ENCODE results near the gene RNF220.

Gene RNF220

DNA sequence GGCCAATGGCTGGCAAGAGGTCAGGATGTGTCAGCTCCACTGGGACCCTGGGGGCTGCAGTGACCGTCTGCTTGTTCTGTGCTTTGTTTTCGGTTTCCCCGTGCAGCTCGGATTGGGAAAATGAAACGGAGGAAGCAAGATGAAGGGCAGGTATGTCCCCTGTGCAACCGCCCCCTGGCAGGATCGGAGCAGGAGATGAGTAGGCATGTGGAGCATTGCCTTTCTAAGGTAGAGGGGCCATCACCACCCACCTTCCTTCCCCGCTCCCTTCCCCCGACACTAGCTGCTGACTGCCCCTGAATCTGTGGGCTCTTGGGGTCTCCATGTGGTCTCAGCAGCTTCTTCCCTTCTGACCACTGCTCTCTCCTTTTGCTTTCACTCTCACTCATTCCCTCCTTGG, 230.4 kb downstream of the RNF220 start:
- Histone ChIP-seq H4K91ac (ENCODE audit: low read depth, low read length) (no peak overlapping the region), H3K18ac (ENCODE audit: low read length) (no peak overlapping the region), H2BK12ac (ENCODE audit: low read length) (no peak overlapping the region), H3K4me2 (ENCODE audit: low read length) (no peak overlapping the region), H2BK120ac (ENCODE audit: insufficient read depth, low read length, poor library complexity) (no peak overlapping the region), H3K4me1 (ENCODE audit: control insufficient read depth in 1 of 2, insufficient read depth in 2 of 2, low read length in 2 of 2) (peaks cover 0 to 8% of the 10 kb centered on the region in 2 experiments), H2AFZ (ENCODE audit: insufficient read depth, low read length, poor library complexity) (no peak overlapping the region), H3K4me3 (ENCODE audit: low read depth, low read length) (no peak overlapping the region), H2BK5ac (ENCODE audit: low read depth, low read length, poor library complexity) (no peak overlapping the region), H3K27me3 (ENCODE audit: insufficient read depth, low read length) (no peaks in the 10 kb centered on the region), H3K79me2 (ENCODE audit: control insufficient read depth, insufficient read depth, low read length, poor library complexity) (peaks cover 2% of the 10 kb centered on the region), H3K79me1 (ENCODE audit: low read length) (peaks cover 11% of the 10 kb centered on the region), H4K8ac (ENCODE audit: low read depth, low read length) (no peak overlapping the region), H2AK5ac (ENCODE audit: low read length) (no peak overlapping the region), H4K12ac (ENCODE audit: low read depth, low read length) (no peak overlapping the region), H3K9me3 (ENCODE audit: insufficient read depth, low read depth, low read length) (no peaks in the 10 kb centered on the region), H3K9ac (ENCODE audit: low read length) (no peak overlapping the region), H3K36me3 (ENCODE audit: control insufficient read depth in 1 of 2, insufficient read depth in 2 of 2, low read length in 2 of 2) (peaks cover 44 to 56% of the 10 kb centered on the region in 2 experiments), H3K27ac (ENCODE audit: low read depth, low read length) (no peak overlapping the region), H3K14ac (ENCODE audit: low read length) (no peak overlapping the region), H3K4ac (ENCODE audit: low read depth, low read length) (no peak overlapping the region), H3K23ac (ENCODE audit: low read length) (no peak overlapping the region)
- WGBS (ENCODE audit: extremely low coverage, insufficient coverage, insufficient read length): no CpG with 5 or more reads among the region's 9 CpGs
- no peak for DNase-seq

DNA sequence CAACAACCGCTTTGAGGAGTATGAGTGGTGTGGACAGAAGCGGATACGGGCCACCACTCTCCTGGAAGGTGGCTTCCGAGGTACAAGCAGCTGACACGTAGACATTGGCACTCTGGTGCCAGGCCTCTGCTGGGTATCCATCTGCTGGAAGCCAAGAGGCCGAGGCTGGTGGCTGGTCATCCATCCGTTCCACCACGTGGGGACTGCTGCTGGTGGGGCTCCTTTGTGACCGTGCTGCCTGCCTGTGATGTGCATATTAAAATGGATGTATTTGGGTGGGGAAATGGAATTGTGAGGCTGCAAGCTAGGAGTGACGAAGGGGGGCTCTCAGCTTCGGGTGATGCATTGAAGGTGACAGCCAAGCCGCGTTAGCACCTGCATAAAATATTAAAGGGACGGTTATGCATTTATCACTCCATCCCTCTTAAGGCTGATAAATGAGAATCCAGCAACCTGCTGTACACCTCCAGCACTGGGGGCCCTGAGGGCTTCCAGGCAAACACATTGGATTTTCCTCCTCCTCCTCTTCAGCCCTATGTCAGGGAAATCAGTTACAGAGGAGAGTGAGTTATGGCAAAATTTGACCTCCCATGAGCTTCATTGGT, 231.1 kb downstream of the RNF220 start:
- Histone ChIP-seq H2AFZ (ENCODE audit: insufficient read depth, low read length, poor library complexity) (no peak overlapping the region), H3K27ac (ENCODE audit: low read depth, low read length) (no peak overlapping the region), H4K91ac (ENCODE audit: low read depth, low read length) (no peak overlapping the region), H3K4me2 (ENCODE audit: low read length) (no peak overlapping the region), H4K12ac (ENCODE audit: low read depth, low read length) (no peak overlapping the region), H2AK5ac (ENCODE audit: low read length) (no peak overlapping the region), H2BK5ac (ENCODE audit: low read depth, low read length, poor library complexity) (no peak overlapping the region), H3K23ac (ENCODE audit: low read length) (no peak overlapping the region), H3K79me2 (ENCODE audit: control insufficient read depth, insufficient read depth, low read length, poor library complexity) (peaks cover 2% of the 10 kb centered on the region), H3K79me1 (ENCODE audit: low read length) (peaks cover 11% of the 10 kb centered on the region), H3K9me3 (ENCODE audit: insufficient read depth, low read depth, low read length) (no peaks in the 10 kb centered on the region), H3K18ac (ENCODE audit: low read length) (no peak overlapping the region), H4K8ac (ENCODE audit: low read depth, low read length) (no peak overlapping the region), H2BK120ac (ENCODE audit: insufficient read depth, low read length, poor library complexity) (no peak overlapping the region), H3K14ac (ENCODE audit: low read length) (no peak overlapping the region), H3K4me1 (ENCODE audit: control insufficient read depth in 1 of 2, insufficient read depth in 2 of 2, low read length in 2 of 2) (peaks cover 0 to 8% of the 10 kb centered on the region in 2 experiments), H3K9ac (ENCODE audit: low read length) (no peak overlapping the region), H3K4ac (ENCODE audit: low read depth, low read length) (no peak overlapping the region), H3K27me3 (ENCODE audit: insufficient read depth, low read length) (no peaks in the 10 kb centered on the region), H3K36me3 (ENCODE audit: control insufficient read depth in 1 of 2, insufficient read depth in 2 of 2, low read length in 2 of 2) (peaks cover 49 to 61% of the 10 kb centered on the region in 2 experiments), H3K4me3 (ENCODE audit: low read depth, low read length) (no peak overlapping the region), H2BK12ac (ENCODE audit: low read length) (no peak overlapping the region)
- DNase-seq: no peak
- WGBS (ENCODE audit: extremely low coverage, insufficient coverage, insufficient read length): no CpG with 5 or more reads among the region's 14 CpGs

DNA sequence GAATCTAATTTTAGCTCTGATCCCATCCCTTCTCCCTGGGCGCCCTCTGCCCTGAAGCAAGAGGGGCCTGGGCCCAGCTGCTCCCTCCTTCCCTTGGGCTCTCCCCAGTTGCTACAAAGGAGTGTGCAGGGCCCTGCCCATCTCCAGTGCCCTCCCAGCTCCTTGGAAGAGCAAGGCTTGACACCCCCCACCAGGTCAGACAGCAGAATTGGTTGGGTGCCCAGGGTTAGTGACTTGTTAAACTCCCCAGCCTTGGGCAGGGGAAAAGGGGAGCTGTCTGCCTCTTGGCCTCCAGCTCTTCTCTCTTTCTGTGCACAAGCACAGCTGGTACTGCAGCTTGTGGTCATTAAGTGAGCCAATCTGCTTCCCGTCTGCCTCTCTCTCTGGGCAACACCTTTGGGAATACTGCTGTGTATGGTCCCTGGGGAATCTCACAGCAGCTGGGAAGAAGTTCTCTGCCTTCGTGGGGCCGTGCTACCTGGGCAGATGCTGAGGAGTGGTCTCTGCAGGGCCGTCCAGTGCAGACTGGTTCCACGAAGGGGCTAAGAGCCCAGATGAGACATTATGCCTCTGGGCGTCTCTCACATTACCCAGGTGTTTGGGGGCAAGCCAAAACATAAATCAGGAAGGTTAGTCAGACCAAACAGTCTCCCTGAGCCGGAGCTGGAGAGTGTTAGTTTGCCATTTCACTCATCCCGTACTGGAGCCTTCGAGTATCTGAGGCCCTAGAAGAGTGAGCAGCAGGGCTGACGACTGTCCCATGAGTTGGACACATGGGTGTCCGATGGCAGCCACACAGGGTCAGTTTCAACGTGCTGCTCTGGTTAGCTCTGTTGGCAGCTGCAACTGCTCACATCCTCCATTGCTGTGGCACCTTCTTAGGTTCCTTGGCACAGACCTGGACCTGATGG, 231.9 kb downstream of the RNF220 start:
- no peak overlapping the region for H3K18ac ChIP-seq (ENCODE audit: low read length)
- no peak overlapping the region for H2BK120ac ChIP-seq (ENCODE audit: insufficient read depth, low read length, poor library complexity)
- no peaks in the 10 kb centered on the region for H3K9me3 ChIP-seq (ENCODE audit: insufficient read depth, low read depth, low read length)
- H4K8ac ChIP-seq (ENCODE audit: low read depth, low read length): no peak overlapping the region
- H3K4me3 ChIP-seq (ENCODE audit: low read depth, low read length): no peak overlapping the region
- peaks cover 4% of the 10 kb centered on the region for H3K79me1 ChIP-seq (ENCODE audit: low read length)
- no peak overlapping the region for H3K4me2 ChIP-seq (ENCODE audit: low read length)
- H3K23ac ChIP-seq (ENCODE audit: low read length): no peak overlapping the region
- peaks cover 0 to 5% of the 10 kb centered on the region in 2 experiments for H3K4me1 ChIP-seq (ENCODE audit: control insufficient read depth in 1 of 2, insufficient read depth in 2 of 2, low read length in 2 of 2)
- no peak overlapping the region for H2BK12ac ChIP-seq (ENCODE audit: low read length)
- no peak for DNase-seq
- no peak overlapping the region for H3K27ac ChIP-seq (ENCODE audit: low read depth, low read length)
- H3K79me2 ChIP-seq (ENCODE audit: control insufficient read depth, insufficient read depth, low read length, poor library complexity): no peaks in the 10 kb centered on the region
- no peak overlapping the region for H2AFZ ChIP-seq (ENCODE audit: insufficient read depth, low read length, poor library complexity)
- no peak overlapping the region for H4K12ac ChIP-seq (ENCODE audit: low read depth, low read length)
- peaks cover 56 to 68% of the 10 kb centered on the region in 2 experiments for H3K36me3 ChIP-seq (ENCODE audit: control insufficient read depth in 1 of 2, insufficient read depth in 2 of 2, low read length in 2 of 2)
- no peak overlapping the region for H3K14ac ChIP-seq (ENCODE audit: low read length)
- no peak overlapping the region for H2BK5ac ChIP-seq (ENCODE audit: low read depth, low read length, poor library complexity)
- H4K91ac ChIP-seq (ENCODE audit: low read depth, low read length): no peak overlapping the region
- H3K9ac ChIP-seq (ENCODE audit: low read length): no peak overlapping the region
- H2AK5ac ChIP-seq (ENCODE audit: low read length): no peak overlapping the region
- no peak overlapping the region for H3K4ac ChIP-seq (ENCODE audit: low read depth, low read length)
- no CpG with 5 or more reads among the region's 13 CpGs for whole genome bisulfite sequencing (ENCODE audit: extremely low coverage, insufficient coverage, insufficient read length)
- H3K27me3 ChIP-seq (ENCODE audit: insufficient read depth, low read length): no peaks in the 10 kb centered on the region

DNA sequence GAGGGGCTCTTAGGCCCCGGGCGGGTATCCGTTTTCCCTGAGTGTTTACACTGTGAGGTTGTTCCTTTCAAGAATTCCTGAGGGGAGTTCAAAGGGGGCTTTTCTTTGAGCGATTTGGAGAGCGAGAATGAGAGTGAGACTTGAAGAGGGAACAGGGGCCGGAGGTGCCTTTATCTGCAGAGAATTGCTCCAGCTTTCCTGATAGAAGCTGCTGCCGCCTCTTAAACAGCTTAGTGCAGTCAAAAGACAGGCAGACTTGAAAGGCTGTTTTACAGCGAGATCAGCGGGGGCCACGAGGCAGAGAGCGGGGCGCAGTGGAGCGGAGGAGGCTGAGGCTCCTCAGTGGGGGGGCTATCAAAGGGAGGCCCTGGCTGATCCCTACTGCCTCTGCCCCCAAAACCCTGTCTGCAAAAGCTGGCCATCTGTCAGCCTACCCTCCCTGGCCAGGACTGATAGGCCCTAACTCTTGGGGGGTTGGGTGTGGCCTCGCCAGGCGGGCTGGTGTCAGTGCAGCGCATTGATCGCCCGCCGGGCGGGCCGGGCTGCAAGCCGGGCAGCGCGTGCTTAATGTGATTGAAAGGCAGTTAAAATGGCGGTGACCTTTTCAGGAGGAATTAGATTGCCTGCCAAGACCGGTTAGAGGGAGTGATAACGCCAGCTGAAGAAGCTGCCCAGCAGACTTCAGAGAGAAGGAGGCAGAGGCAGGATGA, 232.8 kb downstream of the RNF220 start:
- no CpG with 5 or more reads among the region's 27 CpGs for WGBS (ENCODE audit: extremely low coverage, insufficient coverage, insufficient read length)

More for the DNA sequence above, 232.8 kb downstream of the RNF220 start:
- no peaks in the 10 kb centered on the region for H3K9me3 ChIP-seq (ENCODE audit: insufficient read depth, low read depth, low read length)
- no peak overlapping the region for H3K4ac ChIP-seq (ENCODE audit: low read depth, low read length)
- no peak overlapping the region for H2BK5ac ChIP-seq (ENCODE audit: low read depth, low read length, poor library complexity)
- no peak overlapping the region for H4K12ac ChIP-seq (ENCODE audit: low read depth, low read length)
- H2AK5ac ChIP-seq (ENCODE audit: low read length): no peak overlapping the region
- H2BK120ac ChIP-seq (ENCODE audit: insufficient read depth, low read length, poor library complexity): no peak overlapping the region
- H3K9ac ChIP-seq (ENCODE audit: low read length): no peak overlapping the region
- no peaks in the 10 kb centered on the region for H3K79me1 ChIP-seq (ENCODE audit: low read length)
- no peak overlapping the region for H3K4me3 ChIP-seq (ENCODE audit: low read depth, low read length)
- no peak overlapping the region for H3K23ac ChIP-seq (ENCODE audit: low read length)
- H4K91ac ChIP-seq (ENCODE audit: low read depth, low read length): no peak overlapping the region
- no peak overlapping the region for H2BK12ac ChIP-seq (ENCODE audit: low read length)
- H3K18ac ChIP-seq (ENCODE audit: low read length): no peak overlapping the region
- H3K14ac ChIP-seq (ENCODE audit: low read length): no peak overlapping the region
- H3K27ac ChIP-seq (ENCODE audit: low read depth, low read length): no peak overlapping the region
- peaks cover 57 to 77% of the 10 kb centered on the region in 2 experiments for H3K36me3 ChIP-seq (ENCODE audit: control insufficient read depth in 1 of 2, insufficient read depth in 2 of 2, low read length in 2 of 2)
- H3K4me1 ChIP-seq (ENCODE audit: control insufficient read depth in 1 of 2, insufficient read depth in 2 of 2, low read length in 2 of 2): peaks cover 0 to 2% of the 10 kb centered on the region in 2 experiments
- no peak for DNase-seq
- H3K4me2 ChIP-seq (ENCODE audit: low read length): no peak overlapping the region
- no peak overlapping the region for H4K8ac ChIP-seq (ENCODE audit: low read depth, low read length)
- no peaks in the 10 kb centered on the region for H3K27me3 ChIP-seq (ENCODE audit: insufficient read depth, low read length)
- no peak overlapping the region for H2AFZ ChIP-seq (ENCODE audit: insufficient read depth, low read length, poor library complexity)
- H3K79me2 ChIP-seq (ENCODE audit: control insufficient read depth, insufficient read depth, low read length, poor library complexity): no peaks in the 10 kb centered on the region

All from trophoblast cell (in vitro differentiated cells and primary cell).